ENCODE measurements around the gene INSR. TPM values are rescaled to one million over a fixed set of nuclear protein-coding genes. Genes with fewer than 3 reads are reported as not detected.
"Not testable (repeated sequence)": the region's sequence is repeated elsewhere in the genome, so short reads cannot be mapped to it uniquely, and the experiment has no call there.

Gene INSR
- total and polyA plus RNA-seq, 2 donors: 15.3 to 38.6 TPM

DNA sequence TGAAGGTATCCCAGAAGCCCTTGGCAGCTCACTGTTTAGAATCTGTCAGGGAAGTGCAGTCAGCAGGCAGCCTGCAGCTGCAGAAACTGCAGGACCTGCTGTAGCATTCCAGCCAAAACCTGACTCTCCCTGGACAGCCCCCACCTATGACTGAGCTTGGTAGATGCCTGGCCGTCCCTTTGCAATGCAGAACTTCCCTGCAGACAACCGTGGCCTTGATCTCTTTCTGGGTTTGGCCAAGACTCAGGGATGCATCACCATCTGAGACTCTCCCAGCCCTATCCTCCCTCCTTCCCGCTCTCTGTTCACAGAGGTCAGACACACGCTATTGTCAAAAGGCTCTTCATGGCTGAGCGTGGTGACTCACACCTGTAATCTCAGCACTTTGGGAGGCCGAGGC lies 125.3 kb downstream of the INSR start:
- no peak overlapping the region for H3K27ac ChIP-seq (ENCODE audit: low read depth)
- H3K4me1 ChIP-seq (ENCODE audit: insufficient read depth): no peaks in the 10 kb centered on the region
- H3K4me3 ChIP-seq (ENCODE audit: low read depth, low read length): no peak overlapping the region
- 91% methylated on average over 6 of the region's 6 CpGs for WGBS
- DNase-seq (ENCODE audit: extremely low spot score): no peak
- no peaks in the 10 kb centered on the region for H3K36me3 ChIP-seq (ENCODE audit: insufficient read depth)

DNA sequence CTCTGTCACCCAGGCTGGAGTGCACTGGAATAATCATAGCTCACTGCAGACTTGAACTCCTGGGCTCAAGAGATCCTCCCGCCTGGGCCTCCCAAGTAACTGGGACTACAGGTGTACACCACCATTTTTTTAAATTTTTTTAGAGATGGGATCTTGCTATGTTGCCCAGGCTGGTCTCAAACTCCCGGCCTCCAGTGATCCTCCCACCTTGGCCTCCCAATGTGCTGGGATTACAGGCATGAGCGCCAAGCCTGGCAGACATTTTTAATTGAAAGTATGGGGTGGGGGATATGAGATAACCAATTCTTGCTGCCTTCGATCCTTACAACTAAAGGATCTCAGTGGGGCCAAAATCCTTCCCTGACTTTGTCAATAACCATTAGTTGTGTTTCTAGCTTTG lies 132.9 kb downstream of the INSR start:
- no peak overlapping the region for H3K4me3 ChIP-seq (ENCODE audit: low read depth, low read length)
- no peak for DNase-seq (ENCODE audit: extremely low spot score)
- no peak overlapping the region for H3K27ac ChIP-seq (ENCODE audit: low read depth)
- no peaks in the 10 kb centered on the region for H3K4me1 ChIP-seq (ENCODE audit: insufficient read depth)
- whole genome bisulfite sequencing: 98% methylated on average over 4 of the region's 4 CpGs
- peaks cover 1% of the 10 kb centered on the region for H3K36me3 ChIP-seq (ENCODE audit: insufficient read depth)

DNA sequence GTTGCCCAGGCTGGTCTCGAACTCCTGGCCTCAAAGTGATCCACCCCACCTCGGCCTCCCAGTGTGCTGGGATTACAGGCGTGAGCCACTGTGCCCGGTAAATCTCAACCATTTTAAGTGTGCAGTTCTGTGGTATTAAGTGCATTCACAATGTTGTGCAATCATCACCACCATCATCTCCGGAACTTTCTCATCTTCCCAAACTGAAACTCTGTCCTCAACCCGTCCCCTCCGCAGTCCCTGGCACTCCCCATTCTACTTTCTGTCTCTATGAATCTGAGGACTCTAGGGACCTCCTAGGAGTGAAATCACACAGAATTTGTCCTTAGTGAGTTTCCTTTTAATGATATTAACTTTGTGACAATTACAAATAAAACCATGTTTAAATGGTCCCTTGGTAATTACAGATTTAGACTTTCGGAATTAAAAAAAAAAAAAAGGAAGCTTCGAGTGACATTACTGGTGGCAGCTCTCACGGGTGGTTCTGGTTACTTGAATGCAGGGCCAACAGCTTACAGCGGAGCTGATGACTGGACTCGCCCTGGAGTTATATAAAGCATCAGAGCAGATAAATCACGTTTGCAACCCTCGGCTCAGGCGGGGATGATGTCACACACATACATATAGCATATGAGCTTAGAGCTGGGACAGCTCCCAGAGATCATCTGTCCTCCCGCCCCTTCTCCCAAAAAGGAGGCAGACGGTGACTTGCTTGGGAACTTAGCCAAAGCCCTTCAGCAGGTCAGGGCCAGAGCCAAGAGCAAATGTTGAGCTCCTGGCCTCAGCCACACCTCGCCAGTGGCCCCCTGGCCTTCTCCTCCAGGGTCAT lies 134.9 kb downstream of the INSR start:
- H3K4me1 ChIP-seq (ENCODE audit: insufficient read depth): no peaks in the 10 kb centered on the region
- 35% methylated on average over 18 of the region's 18 CpGs for WGBS
- H3K36me3 ChIP-seq (ENCODE audit: insufficient read depth): peaks cover 1% of the 10 kb centered on the region
- no peak for DNase-seq (ENCODE audit: extremely low spot score)
- no peak overlapping the region for H3K4me3 ChIP-seq (ENCODE audit: low read depth, low read length)
- peak overlapping the region; percentile 33 for H3K27ac ChIP-seq (ENCODE audit: low read depth)

DNA sequence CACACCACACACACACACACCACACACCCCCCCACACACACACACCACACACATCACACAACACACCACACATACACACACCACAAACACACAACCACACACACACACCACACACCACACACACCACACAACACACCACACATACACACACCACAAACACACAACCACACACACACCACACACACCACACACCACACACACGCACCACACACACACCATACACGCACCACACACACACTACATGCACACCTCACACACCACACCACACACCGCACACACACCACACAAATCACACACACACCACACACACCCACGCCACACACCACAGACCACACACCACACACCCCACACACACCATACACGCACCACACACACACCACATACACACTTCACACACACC lies 141.2 kb downstream of the INSR start:
- Histone ChIP-seq H3K4me1 (ENCODE audit: insufficient read depth) (no peaks in the 10 kb centered on the region), H3K27ac (ENCODE audit: low read depth) (no peak overlapping the region), H3K36me3 (ENCODE audit: insufficient read depth) (no peaks in the 10 kb centered on the region), H3K4me3 (ENCODE audit: low read depth, low read length) (no peak overlapping the region)
- no peak for DNase-seq (ENCODE audit: extremely low spot score)
- WGBS: 83% methylated on average over 5 of the region's 5 CpGs

DNA sequence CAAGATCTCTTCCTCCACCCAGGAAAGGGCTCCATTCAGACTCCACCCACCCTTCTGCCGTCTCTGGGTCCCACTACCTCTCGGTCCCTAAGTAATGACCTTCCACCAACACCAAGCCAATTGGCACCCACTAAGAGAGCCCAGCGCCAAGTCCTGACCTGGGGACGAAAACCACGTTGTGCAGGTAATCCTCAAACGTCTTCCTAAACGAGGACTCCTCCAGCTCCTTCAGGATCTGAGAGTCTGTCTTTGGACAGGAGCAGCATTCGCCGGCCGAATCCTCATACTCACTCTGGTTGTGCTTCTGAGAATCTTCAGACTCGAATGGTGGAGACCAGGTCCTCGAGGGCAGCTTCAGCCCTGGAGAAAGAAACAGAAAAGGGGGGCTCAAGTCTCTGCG lies 141.6 kb downstream of the INSR start:
- WGBS: 73% methylated on average over 13 of the region's 13 CpGs
- Histone ChIP-seq H3K4me3 (ENCODE audit: low read depth, low read length) (no peak overlapping the region), H3K27ac (ENCODE audit: low read depth) (no peak overlapping the region), H3K4me1 (ENCODE audit: insufficient read depth) (no peaks in the 10 kb centered on the region), H3K36me3 (ENCODE audit: insufficient read depth) (no peaks in the 10 kb centered on the region)
- no peak for DNase-seq (ENCODE audit: extremely low spot score)

DNA sequence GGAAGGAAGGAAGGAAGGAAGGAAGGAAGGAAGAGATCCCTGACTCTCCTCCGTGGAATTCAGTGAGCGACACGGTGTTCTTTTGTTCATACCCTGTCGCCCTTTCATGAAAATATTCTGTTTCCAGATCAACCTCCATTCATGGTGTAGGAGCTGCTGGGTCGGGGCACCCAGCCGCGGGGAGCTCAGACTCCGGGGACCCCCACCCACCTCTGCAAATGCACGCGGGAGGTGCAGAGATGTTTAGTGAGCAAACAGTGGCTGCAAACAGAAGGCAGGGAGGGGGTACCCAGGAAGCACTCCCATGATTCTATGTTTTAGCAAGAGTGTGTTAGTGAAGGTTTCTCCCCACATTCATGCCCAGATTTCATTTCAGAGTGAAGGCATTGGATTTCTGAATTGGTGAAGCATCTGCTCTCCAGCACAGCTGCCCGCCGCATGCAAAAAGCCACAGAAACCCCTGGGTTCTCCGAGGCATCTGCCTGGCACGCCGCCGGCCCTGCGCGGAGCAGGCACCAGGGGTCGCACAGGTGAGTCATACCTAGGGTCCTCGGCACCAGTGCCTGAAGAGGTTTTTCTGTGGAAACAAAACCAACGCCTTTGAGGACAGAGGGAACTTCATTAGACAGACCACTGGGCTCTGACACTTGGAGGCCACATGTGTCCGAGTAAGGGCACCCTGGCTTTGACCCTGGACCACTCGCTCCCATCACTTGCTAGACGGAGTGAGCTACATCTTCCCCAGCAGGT lies 144.1 kb downstream of the INSR start:
- Histone ChIP-seq H3K27ac (ENCODE audit: low read depth) (no peak overlapping the region), H3K4me1 (ENCODE audit: insufficient read depth) (no peaks in the 10 kb centered on the region), H3K4me3 (ENCODE audit: low read depth, low read length) (no peak overlapping the region), H3K36me3 (ENCODE audit: insufficient read depth) (no peaks in the 10 kb centered on the region)
- 87% methylated on average over 24 of the region's 24 CpGs for WGBS
- no peak for DNase-seq (ENCODE audit: extremely low spot score)

DNA sequence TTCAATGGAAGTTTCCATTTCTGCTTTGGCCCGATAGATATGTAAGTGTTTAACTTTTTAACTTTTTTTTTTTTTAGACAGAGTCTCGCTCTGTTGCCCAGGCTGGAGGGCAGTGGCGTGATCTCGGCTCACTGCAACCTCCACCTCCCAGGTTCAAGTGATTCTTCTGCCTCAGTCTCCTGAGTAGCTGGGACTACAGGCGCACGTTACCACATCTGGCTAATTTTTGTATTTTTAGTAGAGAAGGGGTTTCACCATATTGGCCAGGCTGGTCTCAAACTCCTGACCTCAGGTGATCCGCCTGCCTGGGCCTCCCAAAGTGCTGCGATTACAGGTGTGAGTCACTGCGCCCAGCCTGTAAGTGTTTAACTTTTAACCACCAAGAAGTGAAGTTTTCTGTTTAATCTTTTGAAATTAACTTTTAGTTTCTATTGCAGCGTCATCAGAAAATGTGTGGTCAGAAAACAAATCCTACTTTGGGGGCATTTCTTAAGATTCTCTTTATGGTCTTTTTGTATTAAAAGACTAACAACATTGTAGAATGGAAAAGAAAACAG lies 147.0 kb downstream of the INSR start:
- 97% methylated on average over 10 of the region's 10 CpGs for WGBS
- not testable (repeated sequence) for H3K27ac ChIP-seq (ENCODE audit: low read depth); DNase-seq (ENCODE audit: extremely low spot score); H3K4me1 ChIP-seq (ENCODE audit: insufficient read depth); H3K36me3 ChIP-seq (ENCODE audit: insufficient read depth); H3K4me3 ChIP-seq (ENCODE audit: low read depth, low read length)

DNA sequence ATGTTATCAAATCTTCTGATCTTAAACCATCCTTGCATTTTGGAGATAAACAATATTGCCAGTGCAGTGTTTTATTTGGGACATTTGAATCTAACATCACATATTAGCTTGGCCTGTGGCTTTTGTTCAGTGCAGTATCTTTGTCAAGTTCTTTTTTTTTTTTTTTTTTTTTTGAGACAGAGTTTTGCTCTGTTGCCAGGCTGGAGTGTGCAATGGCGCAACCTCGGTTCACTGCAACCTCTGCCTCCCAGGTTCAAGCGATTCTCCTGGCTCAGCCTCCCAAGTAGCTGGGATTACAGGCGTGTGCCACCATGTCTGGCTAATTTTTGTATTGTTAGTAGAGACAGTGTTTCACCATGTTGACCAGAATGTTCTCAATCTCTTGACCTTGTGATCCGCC lies 148.1 kb downstream of the INSR start:
- H3K4me3 ChIP-seq (ENCODE audit: low read depth, low read length); H3K4me1 ChIP-seq (ENCODE audit: insufficient read depth); DNase-seq (ENCODE audit: extremely low spot score); H3K36me3 ChIP-seq (ENCODE audit: insufficient read depth); H3K27ac ChIP-seq (ENCODE audit: low read depth): not testable (repeated sequence)
- 98% methylated on average over 5 of the region's 5 CpGs for WGBS

DNA sequence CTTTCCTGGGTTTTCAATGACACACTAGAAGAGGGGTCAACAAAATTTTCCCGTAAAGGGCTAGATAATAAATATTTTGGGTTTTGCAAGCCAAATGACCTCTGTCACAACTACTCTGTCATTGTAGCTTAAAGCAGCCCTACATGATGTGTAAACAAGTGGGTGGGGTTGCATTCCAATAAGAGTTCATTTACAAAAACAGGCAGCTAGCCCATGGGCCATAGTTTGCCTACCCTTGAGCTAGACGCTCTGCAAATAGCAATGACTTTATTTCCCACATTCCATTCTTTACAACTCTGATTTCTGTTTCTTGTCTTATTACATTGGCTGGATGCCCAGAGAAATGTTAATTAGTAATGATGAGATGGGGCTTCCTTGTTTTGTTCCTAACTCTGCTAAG lies 148.7 kb downstream of the INSR start:
- Histone ChIP-seq H3K4me1 (ENCODE audit: insufficient read depth) (no peaks in the 10 kb centered on the region), H3K27ac (ENCODE audit: low read depth) (no peak overlapping the region)
- no peak for DNase-seq (ENCODE audit: extremely low spot score)

DNA sequence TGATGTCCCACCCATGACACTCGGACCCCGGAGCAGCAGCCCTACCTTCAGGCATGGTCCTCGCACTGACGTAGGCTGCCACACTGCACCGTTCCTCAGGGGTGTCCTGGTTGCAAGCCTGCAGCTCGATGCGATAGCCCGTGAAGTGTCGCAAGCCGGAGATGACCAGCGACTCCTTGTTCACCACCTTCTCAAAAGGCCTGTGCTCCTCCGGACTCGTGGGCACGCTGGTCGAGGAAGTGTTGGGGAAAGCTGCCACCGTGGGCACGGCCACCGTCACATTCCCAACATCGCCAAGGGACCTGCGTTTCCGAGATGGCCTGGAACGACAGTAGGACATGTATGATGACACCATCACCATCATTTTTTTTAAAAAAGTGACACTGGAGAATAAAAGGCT lies 151.4 kb downstream of the INSR start:
- DNase-seq (ENCODE audit: extremely low spot score): no peak
- peaks cover 11% of the 10 kb centered on the region for H3K36me3 ChIP-seq (ENCODE audit: insufficient read depth)
- 97% methylated on average over 22 of the region's 22 CpGs for WGBS

More for the DNA sequence above, 148.7 kb downstream of the INSR start:
- H3K36me3 ChIP-seq (ENCODE audit: insufficient read depth): peaks cover 7% of the 10 kb centered on the region
- no peak overlapping the region for H3K4me3 ChIP-seq (ENCODE audit: low read depth, low read length)
- 67% methylated on average over 2 of the region's 2 CpGs for WGBS

DNA sequence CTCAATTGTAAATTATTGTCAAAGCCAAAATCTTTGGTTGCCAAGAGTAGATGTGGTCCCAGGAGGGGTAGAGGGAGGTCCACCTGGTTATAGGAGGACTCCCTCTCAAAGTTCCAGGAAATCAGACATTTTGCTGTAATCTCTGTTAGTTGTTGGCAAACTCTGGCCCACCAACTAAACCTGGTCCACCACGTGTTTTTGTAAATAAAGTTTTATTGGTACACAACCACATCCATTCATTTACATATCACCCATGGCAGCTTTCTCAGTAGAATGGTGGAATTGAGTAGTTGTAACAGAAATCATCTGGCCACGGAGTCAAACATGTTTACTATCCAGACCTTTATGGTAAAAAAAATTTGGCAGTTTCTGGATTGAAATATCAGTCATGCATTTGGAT lies 154.1 kb downstream of the INSR start:
- Histone ChIP-seq H3K27ac (ENCODE audit: low read depth) (no peak overlapping the region), H3K4me3 (ENCODE audit: low read depth, low read length) (no peak overlapping the region), H3K4me1 (ENCODE audit: insufficient read depth) (no peaks in the 10 kb centered on the region), H3K36me3 (ENCODE audit: insufficient read depth) (peaks cover 11% of the 10 kb centered on the region)
- no peak for DNase-seq (ENCODE audit: extremely low spot score)
- WGBS: 86% methylated on average over 2 of the region's 2 CpGs

More for the DNA sequence above, 151.4 kb downstream of the INSR start:
- no peak overlapping the region for H3K4me3 ChIP-seq (ENCODE audit: low read depth, low read length)
- no peaks in the 10 kb centered on the region for H3K4me1 ChIP-seq (ENCODE audit: insufficient read depth)
- H3K27ac ChIP-seq (ENCODE audit: low read depth): no peak overlapping the region

DNA sequence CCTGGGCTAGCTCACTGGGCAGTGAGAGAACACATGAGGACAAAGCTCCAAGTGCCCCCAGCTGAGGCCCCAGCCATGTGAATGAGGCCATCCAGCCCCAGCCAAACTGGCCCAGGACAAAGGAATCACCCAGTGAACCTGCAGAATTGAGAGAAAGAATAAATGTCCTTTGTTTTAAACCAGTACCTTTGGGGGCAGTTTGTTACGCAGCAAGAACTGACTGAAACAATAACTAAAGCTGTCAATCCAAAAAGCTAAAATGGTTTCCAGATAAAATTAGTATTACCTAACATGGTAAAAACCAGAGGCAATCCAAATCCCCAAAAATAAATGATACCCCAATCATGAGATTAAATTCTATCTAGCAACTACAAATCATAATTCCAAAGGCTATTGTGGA lies 155.1 kb downstream of the INSR start:
- Histone ChIP-seq H3K36me3 (ENCODE audit: insufficient read depth) (peaks cover 11% of the 10 kb centered on the region), H3K4me1 (ENCODE audit: insufficient read depth) (no peaks in the 10 kb centered on the region), H3K4me3 (ENCODE audit: low read depth, low read length) (no peak overlapping the region), H3K27ac (ENCODE audit: low read depth) (no peak overlapping the region)
- 99% methylated on average over 1 of the region's 1 CpG for WGBS
- DNase-seq (ENCODE audit: extremely low spot score): no peak

DNA sequence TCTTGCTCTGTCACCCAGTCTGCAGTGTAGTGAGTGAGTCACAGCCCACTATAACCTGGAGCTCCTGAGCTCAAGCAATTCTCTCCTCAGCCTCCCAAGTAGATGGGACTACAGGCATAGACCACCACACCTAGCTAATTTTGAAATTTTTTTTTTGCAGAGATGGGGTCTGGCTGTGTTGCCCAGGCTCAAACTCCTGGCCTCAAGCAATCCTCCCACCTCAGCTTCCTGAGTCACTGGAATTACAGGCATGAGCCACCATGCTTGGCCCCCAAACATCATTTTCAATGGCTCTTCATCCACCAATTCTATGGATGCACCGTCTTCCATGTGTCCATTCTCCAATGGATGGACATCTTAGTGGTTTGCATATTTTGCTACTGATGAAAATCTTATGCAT lies 155.8 kb downstream of the INSR start:
- no peak for DNase-seq (ENCODE audit: extremely low spot score)
- H3K36me3 ChIP-seq (ENCODE audit: insufficient read depth): peaks cover 11% of the 10 kb centered on the region
- WGBS: 99% methylated on average over 1 of the region's 1 CpG
- no peak overlapping the region for H3K4me3 ChIP-seq (ENCODE audit: low read depth, low read length)
- no peak overlapping the region for H3K27ac ChIP-seq (ENCODE audit: low read depth)
- H3K4me1 ChIP-seq (ENCODE audit: insufficient read depth): no peaks in the 10 kb centered on the region

DNA sequence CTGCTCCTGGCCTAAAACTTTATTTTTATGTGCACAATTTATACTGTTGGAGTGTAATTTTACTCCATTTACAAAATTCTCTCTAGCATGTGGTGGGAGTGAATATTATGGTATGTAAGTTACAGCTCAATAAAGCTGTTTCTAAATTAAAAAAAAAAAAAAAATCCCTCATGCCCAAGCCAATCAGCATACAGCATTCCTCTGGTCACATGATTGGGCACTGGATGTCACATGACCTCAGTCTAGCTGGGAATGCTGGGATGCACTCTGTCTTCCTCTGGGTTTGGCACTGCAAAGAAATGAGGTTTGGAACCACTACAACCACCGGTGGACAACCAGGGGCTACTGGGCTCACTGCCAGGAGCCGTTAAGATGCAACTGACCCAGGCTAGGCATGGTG lies 157.1 kb downstream of the INSR start:
- Histone ChIP-seq H3K4me3 (ENCODE audit: low read depth, low read length) (no peak overlapping the region), H3K36me3 (ENCODE audit: insufficient read depth) (peaks cover 8% of the 10 kb centered on the region), H3K27ac (ENCODE audit: low read depth) (no peak overlapping the region), H3K4me1 (ENCODE audit: insufficient read depth) (no peaks in the 10 kb centered on the region)
- DNase-seq (ENCODE audit: extremely low spot score): no peak
- WGBS: 50% methylated on average over 2 of the region's 2 CpGs
